SK-MEL-5 (cell line): ENCODE data around the gene ANXA2R. TPM values are rescaled to one million over a fixed set of nuclear protein-coding genes. Genes with fewer than 3 reads are reported as not detected.
A peak's percentile ranks its signal among the peaks of the same experiment; 100 is the strongest.

ENCODE experiments used
- DNase-seq: peaks from one replicate; pipeline ENCODE4 v3.0.0-alpha.2; 2016; ENCODE audit warnings: low read depth, low spot score
- in situ Hi-C: cut with HindIII; loops from 2 replicates; pipeline ENCODE4 v1.10.0; 2016; ENCODE audit warnings: low sequenced_read_pairs, high pct_unique_total_duplicates, low pct_unique_long_range_greater_than_20kb
- total RNA-seq: library from RNA; depleted of rRNA; stranded (reverse); fragments of >200 nt; shearing (Covaris generic); gene quantifications from 2 replicates; pipeline ENCODE4 v1.2.3, GENCODE V29; 2014

ANXA2R gene
- total RNA-seq, 1 experiment from 2014 or later, result 0.45 TPM

- no peak for DNase-seq
- in situ Hi-C loops, result no loop called here
Observed at GRCh38 chr5:43014522-43014921, 25.6 kb downstream of the ANXA2R start.

GRCh38 chr5:43010935-43011315 lies 29.2 kb downstream of the ANXA2R start:
- in situ Hi-C loops, result no loop called here
- DNase-seq, result no peak

- in situ Hi-C loops, result no loop called here
- peak; percentile 97 for DNase-seq
Observed at GRCh38 chr5:43008363-43009153, 31.6 kb downstream of the ANXA2R start.

DNA sequence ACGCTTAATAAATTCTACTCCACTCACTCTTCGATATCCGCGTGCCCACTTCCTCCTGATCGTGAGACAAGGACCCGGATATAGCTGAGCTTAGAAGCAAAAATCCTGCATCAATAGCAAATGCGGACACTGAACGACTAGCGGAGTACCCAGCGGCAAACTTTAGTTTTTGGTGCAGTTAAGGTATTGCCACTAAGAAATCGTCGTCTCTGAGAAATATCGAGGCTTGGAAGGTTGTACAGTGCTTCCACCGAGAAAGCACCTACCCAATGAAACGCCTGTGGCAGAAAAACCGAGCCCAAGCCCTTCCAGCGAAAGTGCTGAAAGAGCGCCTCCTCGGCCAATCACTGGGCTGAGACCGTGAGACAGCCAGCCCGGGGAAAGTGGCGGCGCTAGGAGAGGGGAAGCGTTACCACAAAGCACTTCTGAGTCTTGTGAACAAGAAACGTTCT lies 32.2 kb downstream of the ANXA2R start:
- peak; percentile 91 for DNase-seq
- in situ Hi-C loops, result no loop called here

GRCh38 chr5:43007246-43007910 lies 32.7 kb downstream of the ANXA2R start:
- DNase-seq, result peak; percentile 94
- in situ Hi-C loops, result no loop called here

DNA sequence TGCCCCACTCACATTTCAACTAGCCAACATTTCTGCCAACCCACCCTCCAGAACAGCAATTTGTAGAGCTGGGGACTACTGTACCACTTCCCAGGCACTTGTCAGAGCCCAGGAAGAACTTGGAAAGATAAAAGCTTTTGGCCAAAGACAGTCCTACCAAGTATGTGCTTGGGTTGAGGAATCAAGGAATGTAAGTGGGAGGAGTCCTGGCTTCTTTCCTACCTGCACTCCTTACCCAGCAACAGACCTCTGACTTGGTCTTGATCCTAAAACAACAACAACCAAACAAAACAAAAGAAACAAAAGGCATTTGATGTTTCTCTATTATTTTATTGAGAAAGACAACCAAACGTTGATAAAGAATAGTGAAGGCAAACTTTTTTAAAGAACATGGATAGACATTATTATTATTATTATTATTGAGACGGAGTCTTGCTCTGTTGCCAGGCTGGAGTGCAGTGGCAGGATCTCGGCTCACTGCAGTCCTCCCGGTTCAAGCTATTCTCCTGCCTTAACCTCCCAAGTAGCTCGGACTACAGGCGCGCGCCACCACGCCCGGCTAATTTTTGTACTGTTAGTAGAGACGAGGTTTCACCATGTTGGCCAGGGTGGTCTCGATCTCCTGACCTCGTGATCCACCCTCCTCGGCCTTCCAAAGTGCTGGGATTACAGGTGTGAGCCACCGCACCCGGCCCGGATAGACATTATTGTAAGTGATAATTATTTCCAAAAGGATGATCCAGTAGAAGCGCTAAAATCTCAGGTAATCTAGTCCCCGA lies 33.5 kb downstream of the ANXA2R start:
- in situ Hi-C loops, result no loop called here

DNA sequence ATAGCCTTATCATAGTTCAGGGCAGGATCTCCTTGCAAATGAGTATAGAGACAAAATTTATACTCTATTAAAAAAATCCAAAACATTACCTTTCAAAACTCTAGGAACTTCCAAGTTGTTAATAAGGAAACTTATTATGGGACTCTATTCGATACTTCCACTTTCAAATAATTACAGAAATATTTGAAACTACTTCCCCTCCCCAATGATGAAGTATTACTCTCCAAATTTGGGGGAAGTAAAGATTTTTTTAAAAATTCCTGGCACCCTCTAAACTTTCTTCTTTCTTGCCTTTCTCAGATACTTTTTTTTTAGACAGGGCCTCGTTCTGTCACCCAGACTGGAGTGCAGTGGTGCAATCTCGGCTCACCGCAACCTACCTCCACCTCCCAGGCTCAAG lies 35.1 kb downstream of the ANXA2R start:
- in situ Hi-C loops, result no loop called here
- no peak for DNase-seq

More for the DNA sequence above, 33.5 kb downstream of the ANXA2R start:
- no peak for DNase-seq

- no peak for DNase-seq
- in situ Hi-C loops, result no loop called here
Observed at GRCh38 chr5:43001748-43002147, 38.4 kb downstream of the ANXA2R start.

DNA sequence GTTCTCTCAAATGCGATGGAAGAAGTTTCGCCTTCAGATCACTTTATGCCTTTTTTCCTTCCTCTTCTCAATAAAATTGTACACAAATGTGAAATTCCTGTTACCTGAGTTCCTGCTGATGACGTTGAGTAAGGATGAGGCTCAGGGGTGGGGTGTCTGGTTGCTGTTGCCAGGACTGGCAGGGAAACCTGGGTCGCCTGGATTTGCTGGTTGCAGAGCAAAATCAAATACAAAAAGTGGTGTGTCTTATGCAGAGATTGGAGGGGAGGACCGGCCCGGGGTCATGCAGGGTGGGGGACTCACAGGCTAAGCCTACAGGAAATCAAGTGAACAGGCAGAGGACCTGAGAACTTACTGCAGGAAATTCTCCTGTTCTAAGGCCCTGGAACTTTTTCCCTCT lies 39.2 kb downstream of the ANXA2R start:
- DNase-seq, result no peak
- in situ Hi-C loops, result no loop called here

DNA sequence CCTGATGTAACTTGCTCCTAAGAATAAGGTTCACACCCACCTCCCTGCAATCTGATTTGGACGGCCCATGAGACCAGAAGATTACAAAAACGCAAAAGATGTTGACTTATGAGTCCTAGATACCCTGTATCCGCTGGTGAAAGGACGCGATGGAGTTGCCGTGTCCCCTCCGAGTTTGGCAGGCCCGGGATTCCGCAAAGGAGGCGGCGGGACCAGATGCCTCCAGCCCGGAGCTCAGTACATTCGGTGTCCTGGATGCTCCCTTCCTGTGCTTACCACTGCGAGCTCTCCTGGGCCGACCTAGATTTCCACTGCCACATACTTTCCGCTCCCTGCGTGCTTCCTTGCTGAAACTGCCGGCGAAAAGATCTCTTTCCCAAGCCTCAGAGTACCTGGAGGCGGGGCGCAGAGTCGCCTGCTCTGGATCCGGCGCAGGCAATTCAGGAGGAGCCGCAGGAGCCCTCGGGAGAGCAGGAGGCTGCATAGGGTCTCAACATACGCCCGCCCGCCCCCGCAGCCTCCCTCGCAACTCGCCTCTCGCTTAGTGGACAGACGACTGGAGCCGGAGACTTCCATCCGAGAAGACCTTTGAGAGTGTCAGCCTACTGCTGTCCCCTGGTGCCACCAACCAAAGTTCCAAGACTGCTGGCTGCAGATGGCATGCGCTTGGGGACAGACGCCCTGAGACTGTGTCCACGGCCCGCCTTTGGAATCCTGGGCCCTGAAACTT lies 39.8 kb downstream of the ANXA2R start:
- no peak for DNase-seq
- in situ Hi-C loops, result no loop called here

- in situ Hi-C loops, result no loop called here
- peak; percentile 37 for DNase-seq
Observed at GRCh38 chr5:42995360-42995751, 44.8 kb downstream of the ANXA2R start.

DNA sequence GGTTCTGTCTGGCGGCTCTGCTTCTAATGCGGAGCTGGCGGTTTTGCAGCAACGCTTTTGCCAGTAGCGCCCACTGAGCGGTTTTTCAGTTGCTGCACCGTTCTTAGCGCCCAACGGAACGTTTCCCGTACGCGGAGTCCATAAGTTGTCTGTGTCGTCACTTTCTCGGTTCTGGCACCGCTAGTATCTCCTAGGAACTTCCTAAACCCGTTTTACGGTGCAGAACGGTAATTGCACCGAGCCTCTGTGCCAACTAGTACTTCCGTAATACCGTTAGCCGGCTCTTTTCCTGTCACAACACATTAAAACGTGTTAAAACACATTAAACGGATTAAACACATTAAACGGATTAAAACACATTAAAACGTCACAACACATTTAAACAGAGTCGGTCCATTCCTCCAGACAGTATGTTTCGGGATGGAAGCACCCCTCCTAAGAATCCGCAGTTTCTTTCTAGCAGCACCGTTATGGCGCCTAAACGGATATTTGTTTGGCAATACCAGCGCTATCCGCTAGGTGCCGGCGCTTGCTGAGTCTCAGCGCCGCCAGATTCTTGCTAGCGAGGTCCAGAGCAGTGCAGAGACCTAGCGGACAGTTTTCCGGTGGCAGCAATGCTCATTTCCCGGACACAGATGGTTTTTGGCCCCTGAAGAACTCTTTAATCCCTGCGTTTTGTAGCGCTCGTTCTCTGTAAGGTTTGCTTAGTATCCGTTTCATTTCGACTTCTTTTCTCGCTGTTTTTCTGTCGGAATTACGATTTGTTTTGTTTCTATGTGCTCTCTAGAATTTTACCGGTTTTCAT lies 45.4 kb downstream of the ANXA2R start:
- peak; percentile 97 for DNase-seq

GRCh38 chr5:42994246-42994554 lies 45.9 kb downstream of the ANXA2R start:
- in situ Hi-C loops, result no loop called here
- no peak for DNase-seq

More for the DNA sequence above, 45.4 kb downstream of the ANXA2R start:
- in situ Hi-C loops, result no loop called here

- peak; percentile 60 for DNase-seq
- in situ Hi-C loops, result no loop called here
Observed at GRCh38 chr5:42993516-42994245, 46.4 kb downstream of the ANXA2R start.

DNA sequence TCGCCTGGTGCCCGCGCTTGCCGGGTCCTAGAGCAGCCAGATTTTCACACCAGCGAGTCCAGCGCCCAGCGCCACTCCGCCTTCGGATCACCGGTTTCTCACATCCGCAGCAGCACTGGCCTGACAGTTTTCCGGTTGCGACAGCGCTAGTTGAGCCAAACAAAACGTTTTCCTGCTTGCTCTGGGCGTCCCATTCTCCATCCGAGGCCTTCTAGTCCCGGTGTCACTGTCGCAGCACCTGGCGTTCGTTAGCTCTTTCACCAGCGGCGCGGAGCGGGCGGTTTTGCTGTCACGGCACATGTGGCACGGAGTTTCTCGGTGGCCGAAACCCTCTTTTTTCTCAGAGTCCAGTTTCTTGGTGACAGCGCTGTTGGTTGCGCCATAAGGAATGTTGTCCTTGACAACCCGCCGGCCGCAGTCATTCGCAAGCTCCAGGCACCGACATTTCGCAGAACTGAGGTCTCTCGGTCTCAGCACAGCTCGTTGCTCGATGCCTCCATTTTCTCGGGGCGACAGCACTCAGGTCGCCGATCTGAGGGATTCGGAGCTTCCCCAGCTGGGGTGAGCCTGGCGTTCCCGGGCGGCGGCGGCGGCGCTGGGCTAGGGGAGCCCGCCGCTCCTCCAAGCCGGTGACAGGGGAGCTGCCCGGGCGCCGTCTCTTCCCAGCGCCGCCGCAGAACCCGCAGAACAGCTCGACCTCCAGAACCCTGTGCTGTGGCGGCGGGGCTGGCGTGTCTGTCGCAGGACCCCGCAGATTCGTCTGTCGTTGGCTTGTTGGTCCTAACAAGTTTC lies 47.8 kb downstream of the ANXA2R start:
- in situ Hi-C loops, result no loop called here
- DNase-seq, result no peak
